Transverse colon (tissue), 4 donors: ENCODE measurements around the gene BHLHE23. TPM values are rescaled to one million over a fixed set of nuclear protein-coding genes. Genes with fewer than 3 reads are reported as not detected.

Source experiments
- DNase-seq: peaks from one replicate; pipeline ENCODE4 v3.0.0-alpha.2; 2019
- H3K27ac ChIP-seq, 4 donors: fragments of 200-600 bp; sonication (generic); 2 replicates each; pipeline ENCODE4 v1.5.1; 2016 to 2018; ENCODE audit warnings: inconsistent platforms in 4 of 4
- H3K27me3 ChIP-seq: fragments of 200-600 bp; sonication (generic); 2 replicates; pipeline ENCODE4 v1.5.1; 2017; ENCODE audit warnings: inconsistent platforms
- H3K36me3 ChIP-seq, 4 donors: fragments of 200-600 bp; sonication (generic); 2 replicates each; pipeline ENCODE4 v1.5.1; 2017 to 2019; ENCODE audit warnings: inconsistent platforms in 4 of 4
- H3K4me1 ChIP-seq, 4 donors: fragments of 200-600 bp; sonication (generic); 2 replicates each; pipeline ENCODE4 v1.5.1; 2017 to 2020; ENCODE audit warnings: inconsistent platforms in 4 of 4
- H3K4me3 ChIP-seq, 4 donors: fragments of 200-600 bp; sonication (generic); 1 replicate in 1 of 4; 2 replicates in 3 of 4; pipeline versions ENCODE4 v1.5.1 to v1.6.1; 2017 to 2019; ENCODE audit warnings: inconsistent platforms in 4 of 4
- H3K9me3 ChIP-seq, 2 donors: fragments of 200-600 bp; sonication (generic); 2 replicates each; pipeline ENCODE4 v1.5.1; 2017 to 2019; ENCODE audit warnings: inconsistent platforms in 2 of 2
- CTCF ChIP-seq, 5 experiments: fragments of 200-600 bp in 3 of 5; fragments of 450-650 bp in 2 of 5; sonication (generic) in 3 of 5; IDR thresholded peaks; 1 replicate in 2 of 5; 2 replicates in 3 of 5; pipeline ENCODE4 v1.5.1; 2016 to 2017; ENCODE audit warnings: antibody characterized with exemption in 5 of 5, inconsistent platforms in 3 of 5, mild to moderate bottlenecking in 2 of 5, moderate library complexity in 1 of 5
- EP300 ChIP-seq: sonication (generic); formaldehyde crosslinking; IDR thresholded peaks from one replicate; pipeline ENCODE4 v1.6.1; 2017; ENCODE audit warnings: antibody characterized with exemption, low read depth
- POLR2A ChIP-seq: fragments of 450-650 bp; IDR thresholded peaks from one replicate; pipeline ENCODE4 v1.6.1; 2016; ENCODE audit warnings: antibody characterized with exemption, mild to moderate bottlenecking, moderate library complexity
- POLR2AphosphoS5 ChIP-seq, 3 donors: sonication (generic); formaldehyde crosslinking; IDR thresholded peaks; one replicate each; pipeline ENCODE4 v1.6.1; 2016; ENCODE audit warnings: antibody characterized with exemption in 3 of 3
- WGBS, 2 donors: methylation state at CpG; one replicate each; pipeline ENCODE4 v1.1.5; 2018; ENCODE audit warnings: low coverage in 1 of 2; 5-methylcytosine and 5-hydroxymethylcytosine counted together
- in situ Hi-C, 4 donors: fragments of 200-750 bp; cut with MboI; loops; one replicate each; pipeline versions ENCODE4 v1.15.0 to v1.15.1; 2017; ENCODE audit warnings: low sequenced_read_pairs in 3 of 4, low pct_ligation_motif_present in 1 of 4, low pct_unique_long_range_greater_than_20kb in 1 of 4
- intact Hi-C: fragments of 100-400 bp; cut with DNase I; formaldehyde crosslinking; loops from one replicate; pipeline ENCODE4 v1.15.1; 2023; ENCODE audit warnings: low total_unique reads
- total RNA-seq, 4 donors: library from RNA; depleted of rRNA; stranded (reverse); fragments of >200 nt; gene quantifications; one replicate each; pipeline ENCODE4 v1.1.0, GENCODE V29; 2016

BHLHE23 gene
- total RNA-seq, 4 donors from 2014 or later: not detected

- DNase-seq: no peak
- no peaks in the 10 kb centered on the region for H3K36me3 ChIP-seq
- WGBS, 2 donors: 40 to 53% methylated on average over 4 to 11 of the region's 11 CpGs
- peaks cover 46% of the 10 kb centered on the region for H3K27me3 ChIP-seq
- no peak overlapping the region for H3K27ac ChIP-seq
- H3K4me1 ChIP-seq: no peaks in the 10 kb centered on the region
- no peak for TF ChIP-seq POLR2AphosphoS5 (IDR thresholded peaks at IDR 0.05)
- in situ Hi-C loops (no loop called here), intact Hi-C loops (no loop called here)
- H3K4me3 ChIP-seq: no peak overlapping the region
- H3K9me3 ChIP-seq: no peaks in the 10 kb centered on the region
These were observed 17.6 kb downstream of the BHLHE23 start for GRCh38 chr20:62989201-62989601.

- intact Hi-C loops: no loop called here
- no peak for DNase-seq
- no peak overlapping the region for H3K4me3 ChIP-seq
- peaks cover 66% of the 10 kb centered on the region for H3K27me3 ChIP-seq
- TF ChIP-seq CTCF (IDR thresholded peaks at IDR 0.05): no peak
- no peak for TF ChIP-seq POLR2A
- no peak for TF ChIP-seq POLR2AphosphoS5 (IDR thresholded peaks at IDR 0.05)
- TF ChIP-seq EP300: no peak
- H3K9me3 ChIP-seq: no peaks in the 10 kb centered on the region
- H3K36me3 ChIP-seq: no peaks in the 10 kb centered on the region
- H3K4me1 ChIP-seq: no peaks in the 10 kb centered on the region
- in situ Hi-C loops: no loop called here
- WGBS, 2 donors: 47 to 64% methylated on average over 3 to 10 of the region's 10 CpGs
- no peak overlapping the region for H3K27ac ChIP-seq
These were observed 19.6 kb downstream of the BHLHE23 start for GRCh38 chr20:62987114-62987513.

GRCh38 chr20:62986257-62986800 is 20.4 kb downstream of the BHLHE23 start:
- in situ Hi-C loops (no loop called here), intact Hi-C loops (no loop called here)
- Histone ChIP-seq H3K27me3 (peaks cover 68% of the 10 kb centered on the region), H3K4me3 (no peak overlapping the region), H3K27ac (no peak overlapping the region), H3K9me3 (no peaks in the 10 kb centered on the region), H3K4me1 (no peaks in the 10 kb centered on the region), H3K36me3 (no peaks in the 10 kb centered on the region)
- 66 to 86% methylated on average over 1 to 6 of the region's 6 CpGs for WGBS, 2 donors
- DNase-seq: no peak
- TF ChIP-seq POLR2A: no peak
- TF ChIP-seq POLR2AphosphoS5 (IDR thresholded peaks at IDR 0.05): no peak
- TF ChIP-seq CTCF (IDR thresholded peaks at IDR 0.05): no peak
- no peak for TF ChIP-seq EP300

DNA sequence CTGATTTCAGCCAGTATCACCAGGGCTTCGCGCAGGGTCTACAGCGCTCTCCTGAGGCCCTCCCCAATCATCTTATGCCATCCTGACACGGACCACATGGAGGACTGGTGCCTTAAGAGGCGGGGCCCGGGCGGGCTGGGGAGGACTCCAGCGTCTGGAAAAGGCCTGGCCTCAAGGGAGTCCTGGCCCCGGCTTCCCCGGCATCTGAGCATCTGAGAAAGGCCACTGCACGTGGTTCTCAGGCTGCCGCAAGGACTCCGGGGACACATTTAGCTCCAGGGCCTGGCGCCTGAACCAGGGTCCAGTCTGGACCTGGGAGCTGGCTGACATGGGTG is 21.4 kb downstream of the BHLHE23 start:
- intact Hi-C loops: no loop called here

More for the DNA sequence above, 21.4 kb downstream of the BHLHE23 start:
- H3K4me1 ChIP-seq: peaks cover 0 to 3% (median 0%) of the 10 kb centered on the region in 4 donors
- H3K27me3 ChIP-seq: peaks cover 70% of the 10 kb centered on the region
- WGBS, 2 donors: 68% methylated on average over 14 of the region's 14 CpGs; no CpG with 5 or more reads in 1 of the 2 donors
- DNase-seq: no peak
- in situ Hi-C loops: no loop called here
- TF ChIP-seq EP300: no peak
- no peak for TF ChIP-seq CTCF (IDR thresholded peaks at IDR 0.05)
- no peak for TF ChIP-seq POLR2AphosphoS5 (IDR thresholded peaks at IDR 0.05)
- TF ChIP-seq POLR2A: no peak
- no peaks in the 10 kb centered on the region for H3K36me3 ChIP-seq
- no peak overlapping the region for H3K27ac ChIP-seq
- H3K9me3 ChIP-seq: no peaks in the 10 kb centered on the region
- no peak overlapping the region for H3K4me3 ChIP-seq
